NCI-H1436 treated with DMSO at 0.1 percent for 48 hours (cell line): Measurements from ENCODE around the gene ME3.
"Not testable (repeated sequence)": the region's sequence is repeated elsewhere in the genome, so short reads cannot be mapped to it uniquely, and the experiment has no call there.

Experiments
- DNase-seq: peaks from one replicate; lab custom pipeline; 2025; lab: John Stamatoyannopoulos, UW

The ME3 gene

DNA sequence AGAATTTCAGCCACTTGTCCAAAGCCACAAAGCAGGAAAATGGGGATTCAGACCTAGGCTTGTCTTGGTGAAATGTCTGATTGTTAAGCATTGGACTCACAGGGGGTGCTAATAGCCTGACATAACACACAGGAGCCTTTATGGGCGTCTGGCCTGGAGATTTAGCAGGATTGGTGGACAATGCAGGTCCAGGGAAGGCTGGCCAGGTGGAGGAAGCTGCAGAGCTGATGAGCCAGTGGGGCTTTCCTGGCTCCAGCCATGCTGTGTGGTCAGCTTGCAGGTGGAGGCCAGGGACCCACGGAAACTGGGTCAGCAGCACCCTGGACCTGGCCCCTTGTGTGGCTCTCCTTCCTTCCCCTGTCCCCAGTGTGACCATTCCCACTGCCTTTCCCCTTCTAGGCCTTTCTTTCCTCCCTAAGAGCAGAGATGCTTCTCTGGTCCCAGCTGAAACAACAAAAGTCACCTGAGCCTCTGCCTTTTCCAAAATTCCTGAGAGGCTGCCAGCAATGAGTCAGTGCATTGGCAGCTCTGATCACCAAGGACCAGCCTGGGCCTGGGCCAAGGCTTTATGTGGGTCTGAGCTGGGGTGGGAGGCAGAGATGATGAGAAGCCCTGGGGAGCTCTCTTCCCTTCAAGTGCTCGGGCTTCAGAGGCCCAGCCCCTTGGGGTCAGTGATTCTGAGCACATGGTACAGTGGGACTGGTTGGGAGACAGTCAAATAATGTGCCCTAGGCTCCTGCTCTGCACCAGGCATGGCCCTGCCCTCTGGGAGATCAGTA, 212.5 kb downstream of the ME3 start:
- DNase-seq: no peak

DNA sequence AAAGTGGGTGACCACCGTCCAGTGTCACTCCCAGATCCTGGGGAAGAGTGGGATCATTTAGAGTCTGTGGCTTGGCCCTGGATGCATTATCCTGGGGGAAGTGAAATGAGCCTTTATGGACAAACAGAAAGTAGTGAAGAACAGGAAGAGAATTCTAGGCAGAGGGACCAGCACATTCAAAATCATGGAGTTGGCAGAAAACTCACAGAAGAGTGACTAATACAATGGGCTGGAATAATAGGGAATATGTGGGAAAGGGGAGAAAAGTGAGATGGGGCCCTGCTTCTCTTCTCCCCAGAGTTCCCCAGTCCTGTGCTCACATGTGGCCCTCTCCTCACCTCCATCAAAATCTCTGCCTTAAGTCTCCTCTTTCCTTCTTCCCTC, 213.4 kb downstream of the ME3 start:
- no peak for DNase-seq

GRCh38 chr11:86458294-86459001, 214.0 kb downstream of the ME3 start:
- DNase-seq: no peak

DNA sequence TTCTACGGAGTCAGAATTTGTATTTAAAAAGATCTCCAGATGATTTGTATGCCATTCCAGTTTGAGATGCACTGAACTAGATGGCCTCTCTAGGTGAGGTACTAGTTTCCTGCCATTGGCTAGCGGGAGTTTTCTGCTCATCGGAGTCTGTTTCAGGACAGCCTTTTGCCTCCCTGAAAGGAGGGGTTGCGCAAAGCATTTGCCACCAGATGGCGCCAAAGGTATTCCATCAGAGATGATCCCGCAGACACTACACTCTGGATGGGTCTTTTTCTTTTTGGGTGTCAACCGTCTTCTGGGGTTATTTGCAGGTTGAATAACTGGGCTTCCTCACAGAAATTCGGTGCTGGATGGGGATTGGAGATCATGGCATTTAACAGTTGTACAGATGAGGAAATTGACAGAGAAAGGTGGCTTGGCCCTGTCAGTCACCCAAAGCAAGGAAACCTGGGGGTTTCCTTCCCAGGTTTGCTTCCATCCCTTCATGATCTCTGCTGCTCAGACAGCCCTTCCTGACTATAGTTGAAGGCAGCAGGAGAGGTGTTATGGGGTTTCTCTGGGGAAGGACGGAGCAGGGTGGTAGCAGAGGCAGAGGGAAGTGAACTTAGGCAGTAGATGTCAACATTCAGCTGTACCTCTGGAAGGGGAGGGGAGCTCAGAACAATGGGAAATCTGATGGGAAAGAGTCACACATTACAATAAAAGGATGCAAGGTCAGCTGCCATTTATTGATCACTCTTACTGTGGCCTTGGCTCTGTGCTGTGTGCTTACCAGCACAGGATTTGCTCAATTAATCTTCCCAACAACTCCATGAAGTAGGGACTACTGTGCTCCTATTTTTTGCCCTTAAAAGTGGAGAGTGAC, 216.1 kb downstream of the ME3 start:
- DNase-seq: peak; percentile 7

- DNase-seq: no peak
Observed at GRCh38 chr11:86453290-86454030, 219.0 kb downstream of the ME3 start.

- DNase-seq: no peak
Observed at GRCh38 chr11:86449993-86450629, 222.3 kb downstream of the ME3 start.

DNA sequence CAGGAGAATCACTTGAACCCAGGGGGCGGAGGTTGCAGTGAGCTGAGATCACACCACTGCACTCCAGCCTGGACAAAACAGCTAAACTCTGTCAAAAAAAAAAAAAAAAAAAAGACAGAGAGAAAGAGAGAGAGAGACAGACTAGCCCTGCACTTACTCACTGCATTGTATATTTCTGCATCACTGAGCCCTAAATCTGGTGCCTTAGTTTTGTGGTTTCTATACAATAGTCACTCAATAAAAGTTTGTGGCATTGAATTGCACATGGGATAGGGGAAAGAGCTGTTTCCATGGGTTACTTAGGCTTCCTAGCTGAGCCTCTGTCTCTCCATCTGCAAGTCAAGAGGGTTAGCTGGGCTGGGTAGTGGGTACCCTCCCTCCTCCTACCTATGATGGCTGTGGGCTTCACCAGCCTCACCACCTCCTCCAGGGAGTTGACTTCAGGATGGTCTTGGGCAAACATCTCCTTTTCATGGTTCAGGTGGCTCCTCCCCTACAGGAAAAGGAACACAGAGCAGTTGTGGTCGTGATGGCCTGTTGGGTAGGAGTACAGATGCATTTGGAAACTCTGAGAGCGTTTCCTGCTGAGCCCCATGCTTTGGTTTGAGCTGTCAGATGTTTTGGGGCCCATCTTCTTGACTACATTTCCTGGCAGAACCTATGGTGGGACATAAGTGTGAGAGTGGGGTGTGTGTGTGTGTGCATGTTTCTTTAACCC, 224.5 kb downstream of the ME3 start:
- DNase-seq: no peak

DNA sequence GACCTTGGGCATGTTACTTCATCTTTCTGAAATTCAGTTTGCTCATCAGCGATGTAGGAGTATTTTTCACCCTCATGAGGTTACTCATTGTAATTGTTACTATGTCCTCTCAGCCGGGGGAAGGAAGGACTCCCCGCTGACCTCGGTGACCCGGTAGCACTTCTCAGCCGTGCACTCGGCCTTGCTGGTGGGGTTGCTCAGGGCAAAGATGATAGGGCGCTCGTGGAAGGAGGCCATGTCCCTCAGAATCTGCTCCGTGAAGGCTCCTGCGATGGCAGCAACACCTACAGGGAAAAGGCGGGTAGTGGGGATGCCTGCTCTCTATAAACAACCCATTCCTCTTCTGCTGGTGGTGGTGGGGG, 225.5 kb downstream of the ME3 start:
- DNase-seq: no peak

DNA sequence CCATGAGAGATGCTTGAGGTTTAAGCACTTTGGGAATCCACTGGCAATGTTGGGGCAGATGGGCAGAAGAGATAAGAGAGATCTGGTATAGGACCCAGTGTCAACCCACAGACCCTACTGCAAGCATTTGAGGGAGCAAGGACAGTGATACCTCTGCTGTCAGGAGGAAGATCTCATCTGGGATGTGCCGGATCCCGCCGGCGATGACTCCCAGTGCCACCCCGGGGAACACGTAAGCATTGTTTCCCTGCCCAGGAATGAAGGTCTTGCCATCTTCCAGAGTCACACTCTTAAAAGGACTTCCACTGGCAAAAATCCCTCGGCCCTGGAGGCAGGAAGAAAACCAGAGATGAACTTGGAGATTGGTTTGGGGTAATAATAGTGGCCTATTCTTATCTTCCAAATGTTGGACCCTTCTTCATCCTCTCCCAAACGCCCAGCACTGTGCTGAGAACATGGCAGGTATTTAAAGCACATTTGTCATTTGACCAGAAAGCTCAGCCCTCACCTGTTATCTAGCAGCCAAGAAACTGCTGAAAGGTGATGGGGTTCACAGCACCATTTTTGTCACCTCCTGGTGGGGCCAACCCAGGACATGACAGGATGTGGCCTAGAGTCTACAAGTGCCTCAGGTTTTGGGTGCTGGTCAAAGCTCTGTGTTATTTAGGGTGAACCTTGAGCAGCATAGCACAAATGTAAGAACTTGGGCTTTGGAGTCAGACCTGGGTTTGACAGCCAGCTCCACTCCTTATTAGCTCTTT, 226.1 kb downstream of the ME3 start:
- no peak for DNase-seq

DNA sequence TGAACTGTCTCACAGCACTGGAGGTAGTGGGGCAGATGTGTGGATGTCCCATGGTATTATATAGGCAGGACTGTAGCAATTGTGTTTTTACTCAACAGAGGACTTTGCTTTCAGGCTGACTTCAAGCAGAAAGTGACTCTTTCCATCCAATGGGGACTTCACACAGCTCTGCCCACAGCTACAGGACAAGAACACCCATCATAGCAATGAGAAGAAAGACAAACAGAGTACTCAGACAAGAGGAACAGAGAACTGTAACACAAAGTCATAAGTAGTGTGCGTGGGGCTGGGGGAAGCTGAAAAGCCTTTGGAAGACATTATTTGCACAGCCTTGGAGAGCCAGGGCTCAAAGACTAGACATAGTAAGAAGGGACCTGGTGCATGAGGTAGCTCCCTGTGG, 227.4 kb downstream of the ME3 start:
- DNase-seq: no peak

DNA sequence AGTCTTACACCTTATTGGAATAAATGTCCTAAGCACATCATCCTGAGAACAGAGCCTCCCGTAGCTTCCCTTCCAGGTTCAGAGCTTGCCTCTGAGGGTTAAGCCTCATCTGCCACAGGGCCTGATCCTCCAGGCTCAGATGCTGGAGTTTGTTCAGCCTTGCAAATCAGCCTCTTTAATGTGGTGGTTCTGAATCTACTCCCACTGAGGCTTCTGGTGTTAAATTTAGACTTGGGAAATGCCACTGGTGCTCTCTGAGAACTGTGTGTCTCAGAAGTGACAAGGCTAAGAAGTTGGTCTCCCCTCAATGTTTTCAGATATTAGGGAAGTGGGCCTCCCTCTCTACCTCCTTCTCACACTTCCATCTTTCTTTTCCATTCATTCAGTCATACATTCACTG, 229.0 kb downstream of the ME3 start:
- DNase-seq: no peak

- DNase-seq: no peak
Observed at GRCh38 chr11:86442827-86443226, 229.6 kb downstream of the ME3 start.

GRCh38 chr11:86442420-86442819, 230.0 kb downstream of the ME3 start:
- no peak for DNase-seq

DNA sequence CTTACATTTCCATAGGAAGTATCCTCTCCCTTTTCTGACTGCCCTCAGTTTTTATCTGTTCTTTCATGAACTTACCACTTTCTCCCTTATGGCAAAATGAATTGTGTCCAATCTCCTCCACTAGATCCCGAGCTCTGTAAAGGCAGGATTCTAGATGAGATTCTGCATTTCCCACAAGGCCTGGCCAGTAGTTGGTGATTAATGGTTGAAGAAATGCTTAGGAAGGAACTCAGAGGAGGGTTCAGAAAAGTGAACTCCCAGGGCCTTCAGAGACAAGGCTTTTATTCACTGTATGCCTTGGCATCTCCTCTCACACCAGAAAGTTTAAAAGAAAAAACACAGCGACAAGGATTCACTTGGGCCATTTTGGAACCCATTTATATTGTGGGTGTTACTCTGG, 231.6 kb downstream of the ME3 start:
- DNase-seq: no peak

DNA sequence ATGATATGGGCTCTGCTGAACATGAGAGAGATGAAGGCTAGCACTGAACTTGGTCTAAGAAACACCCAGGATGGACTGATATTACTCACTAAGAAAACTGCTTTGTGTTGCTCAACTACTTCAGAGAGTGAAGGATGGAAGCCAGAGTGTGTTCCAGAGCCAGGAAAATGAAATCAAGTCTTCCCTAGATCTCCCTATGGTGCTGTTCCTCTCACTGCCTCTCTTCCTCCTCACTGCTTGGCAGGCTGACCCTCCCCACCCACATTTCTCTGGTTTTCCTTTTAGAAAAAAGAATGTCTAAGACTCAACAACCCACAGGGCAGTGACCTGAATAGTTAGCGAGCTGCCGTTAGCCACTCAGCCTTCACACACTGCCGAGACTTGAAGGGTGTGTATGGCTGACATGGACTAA, 232.1 kb downstream of the ME3 start:
- no peak for DNase-seq

DNA sequence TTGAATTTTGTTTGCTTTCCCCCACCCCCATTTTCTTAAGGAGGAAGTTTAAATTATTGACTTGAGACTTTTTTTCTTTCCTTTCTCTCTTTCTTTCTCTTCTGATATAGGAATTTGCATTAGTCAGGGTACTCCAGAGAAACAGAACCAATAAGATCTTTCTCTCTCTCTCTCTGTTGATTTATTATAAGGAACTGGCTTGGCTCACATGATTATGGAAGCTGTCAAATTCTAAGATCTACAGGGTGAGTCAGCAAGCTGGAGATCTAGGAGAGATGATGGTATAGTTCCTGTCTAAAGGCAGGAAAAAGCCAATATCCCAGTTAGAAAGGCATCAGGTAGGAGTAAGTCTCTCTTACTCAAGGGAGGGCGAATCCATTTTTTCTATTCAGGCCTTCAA, 233.7 kb downstream of the ME3 start:
- no peak for DNase-seq

DNA sequence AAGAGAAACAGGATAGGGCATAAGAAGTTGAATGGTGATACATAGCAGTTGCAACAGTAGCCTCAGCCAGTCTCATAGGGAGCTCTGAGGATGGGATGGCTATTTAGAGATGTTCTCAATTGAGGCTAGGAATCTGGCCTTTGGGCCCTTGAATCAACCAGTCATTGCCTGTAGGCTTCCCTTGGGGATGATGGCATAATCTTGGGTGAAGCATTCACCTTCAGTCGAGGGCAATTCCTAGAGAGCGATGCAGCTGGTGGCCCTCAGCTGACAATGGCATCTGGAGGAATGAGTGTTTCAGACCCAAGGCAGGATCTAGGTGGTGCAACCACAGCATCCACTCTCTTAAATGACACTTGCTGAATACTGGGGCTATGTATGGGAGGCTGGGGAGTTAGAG, 236.7 kb downstream of the ME3 start:
- no peak for DNase-seq

DNA sequence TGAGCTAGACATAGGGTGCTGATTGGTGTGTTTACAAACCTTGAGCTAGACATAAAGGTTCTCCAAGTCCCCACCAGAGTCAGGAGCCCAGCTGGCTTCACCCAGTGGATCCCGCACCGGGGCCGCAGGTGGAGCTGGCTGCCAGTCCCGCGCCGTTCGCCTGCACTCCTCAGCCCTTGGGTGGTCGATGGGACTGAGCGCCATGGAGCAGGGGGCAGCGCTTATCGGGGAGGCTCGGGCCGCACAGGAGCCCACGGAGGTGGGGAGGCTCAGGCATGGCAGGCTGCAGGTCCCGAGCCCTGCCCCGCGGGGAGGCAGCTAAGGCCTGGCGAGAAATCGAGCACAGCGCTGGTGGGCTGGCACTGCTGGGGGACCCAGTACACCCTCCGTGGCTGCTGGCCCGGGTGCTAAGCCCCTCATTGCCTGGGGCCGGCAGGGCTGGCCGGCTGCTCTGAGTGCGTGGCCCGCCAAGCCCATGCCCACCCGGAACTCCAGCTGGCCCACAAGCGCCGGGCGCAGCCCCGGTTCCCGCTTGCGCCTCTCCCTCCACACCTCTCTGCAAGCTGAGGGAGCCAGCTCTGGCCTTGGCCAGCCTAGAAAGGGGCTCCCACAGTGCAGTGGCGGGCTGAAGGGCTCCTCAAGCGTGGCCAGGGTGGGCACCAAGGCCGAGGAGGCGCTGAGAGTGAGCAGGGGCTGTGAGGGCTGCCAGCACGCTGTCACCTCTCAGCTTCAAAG, 238.9 kb downstream of the ME3 start:
- DNase-seq: not testable (repeated sequence)

DNA sequence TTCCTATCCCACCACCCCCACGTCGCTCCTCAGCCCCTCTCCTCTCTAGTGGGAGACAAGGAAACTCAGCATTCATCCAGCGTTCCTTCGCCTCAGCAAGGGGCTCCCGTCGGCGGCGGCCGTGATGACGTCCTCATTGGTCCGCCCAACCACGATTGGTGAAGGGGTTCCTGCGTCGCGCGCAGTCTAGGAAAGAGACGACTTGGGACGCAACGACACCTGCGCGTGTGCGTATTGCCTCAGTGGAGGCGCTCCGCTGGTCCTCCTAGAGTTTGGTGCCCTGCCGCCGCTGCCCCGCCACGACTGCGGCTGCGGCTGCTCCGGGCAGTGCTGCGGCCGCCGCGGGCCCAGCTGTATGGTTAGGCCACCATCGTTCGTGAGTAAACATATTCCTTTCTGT, 241.2 kb downstream of the ME3 start:
- DNase-seq: no peak

- no peak for DNase-seq
Observed at GRCh38 chr11:86427441-86427840, 245.0 kb downstream of the ME3 start.
